ENCODE results near the gene ANKRD9. TPM values are rescaled to one million over a fixed set of nuclear protein-coding genes. Genes with fewer than 3 reads are reported as not detected.
"Not testable (repeated sequence)": the region's sequence is repeated elsewhere in the genome, so short reads cannot be mapped to it uniquely, and the experiment has no call there.

ANKRD9 gene
- 16.0 TPM for total RNA-seq

DNA sequence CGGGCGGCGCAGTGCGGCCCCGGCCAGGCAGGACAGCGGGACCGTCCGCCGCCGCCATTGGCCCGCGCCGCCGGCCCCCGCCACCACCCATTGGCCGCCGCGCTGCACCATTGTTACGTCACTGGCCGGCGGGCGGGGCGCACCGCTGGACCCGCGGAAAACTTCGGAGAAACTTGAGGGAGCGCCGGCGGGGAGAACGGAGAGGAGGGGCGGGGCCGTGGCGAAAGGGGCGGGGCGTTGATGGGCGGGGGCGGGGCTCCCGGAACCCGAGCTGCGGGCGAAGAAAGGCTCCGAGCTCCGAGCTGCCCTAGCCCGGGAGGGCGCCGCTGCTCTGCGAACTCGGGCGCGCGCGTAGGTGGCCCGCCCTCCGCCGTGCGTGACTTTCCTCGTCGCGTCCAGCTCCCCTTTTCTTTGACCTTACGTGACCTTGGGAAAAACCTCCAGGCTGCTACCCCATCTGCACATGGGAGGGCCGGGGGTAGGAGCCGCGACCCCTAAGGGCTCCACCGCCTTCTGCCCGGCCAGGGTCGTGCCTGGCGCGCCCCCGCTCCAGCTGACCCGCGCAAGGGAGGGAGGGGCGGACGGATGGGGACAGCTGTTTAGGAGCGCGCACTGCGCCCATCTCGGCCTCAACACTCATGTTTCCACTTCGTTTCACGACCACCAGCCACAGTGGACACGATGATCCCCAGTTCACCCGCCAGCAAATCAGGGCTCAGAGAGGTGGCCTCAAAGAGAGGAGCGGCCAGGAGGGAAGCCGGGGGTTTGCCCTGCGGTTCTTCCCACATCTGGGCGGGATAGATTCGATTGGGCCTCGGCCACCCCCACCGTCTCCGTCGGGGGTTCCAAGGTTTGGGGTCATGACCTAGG, at the start of gene ANKRD9:
Gene ANKRD9, minus strand, starts transcription at position 31 of the 870 bp plus-strand sequence. CDS start 1,887 bp downstream, outside the sequence.
- intact Hi-C loops (cut with DNase I): no loop called here
- peak; percentile 94 for ATAC-seq
- DNase-seq (ENCODE audit: low spot score): peak; percentile 98

GRCh38 chr14:102558556-102558955, 49.0 kb upstream of the ANKRD9 start:
- ATAC-seq (no peak), DNase-seq (ENCODE audit: low spot score) (no peak)
- intact Hi-C loops (cut with DNase I): no loop called here

- intact Hi-C loops (cut with DNase I): no loop called here
- DNase-seq (ENCODE audit: low spot score) (no peak), ATAC-seq (no peak)
Observed at GRCh38 chr14:102557434-102558226, 48.1 kb upstream of the ANKRD9 start.

DNA sequence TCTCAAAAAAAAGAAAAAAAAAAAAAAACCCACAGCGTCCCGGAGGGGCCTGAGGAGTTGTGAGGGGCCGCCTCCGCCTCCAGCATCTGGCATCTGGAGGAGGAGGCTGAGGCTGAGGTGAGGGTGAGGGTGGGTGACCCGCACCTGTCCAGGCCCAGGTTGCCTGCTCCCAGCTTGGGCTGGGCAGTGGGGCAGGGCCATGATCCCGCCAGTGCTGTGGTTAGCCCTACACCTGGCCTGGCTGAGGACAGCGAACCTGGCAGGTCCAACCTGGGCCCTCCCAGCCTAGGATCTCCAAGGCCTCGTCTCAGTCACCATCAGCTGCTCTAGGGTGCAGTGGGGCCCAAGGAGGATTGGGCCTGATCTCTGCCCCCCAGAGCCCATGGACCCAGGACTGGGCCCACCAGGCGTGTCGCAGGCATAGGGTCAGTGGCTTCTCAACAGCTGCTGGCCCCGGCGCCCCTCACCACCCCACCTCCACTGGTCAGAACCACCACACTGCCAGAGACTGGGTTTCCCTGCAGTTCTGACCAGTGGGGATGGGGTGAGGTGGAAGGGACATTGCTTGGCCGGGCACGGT, 46.6 kb upstream of the ANKRD9 start:
- peak; percentile 5 for ATAC-seq
- DNase-seq (ENCODE audit: low spot score): no peak
- intact Hi-C loops (cut with DNase I): no loop called here

DNA sequence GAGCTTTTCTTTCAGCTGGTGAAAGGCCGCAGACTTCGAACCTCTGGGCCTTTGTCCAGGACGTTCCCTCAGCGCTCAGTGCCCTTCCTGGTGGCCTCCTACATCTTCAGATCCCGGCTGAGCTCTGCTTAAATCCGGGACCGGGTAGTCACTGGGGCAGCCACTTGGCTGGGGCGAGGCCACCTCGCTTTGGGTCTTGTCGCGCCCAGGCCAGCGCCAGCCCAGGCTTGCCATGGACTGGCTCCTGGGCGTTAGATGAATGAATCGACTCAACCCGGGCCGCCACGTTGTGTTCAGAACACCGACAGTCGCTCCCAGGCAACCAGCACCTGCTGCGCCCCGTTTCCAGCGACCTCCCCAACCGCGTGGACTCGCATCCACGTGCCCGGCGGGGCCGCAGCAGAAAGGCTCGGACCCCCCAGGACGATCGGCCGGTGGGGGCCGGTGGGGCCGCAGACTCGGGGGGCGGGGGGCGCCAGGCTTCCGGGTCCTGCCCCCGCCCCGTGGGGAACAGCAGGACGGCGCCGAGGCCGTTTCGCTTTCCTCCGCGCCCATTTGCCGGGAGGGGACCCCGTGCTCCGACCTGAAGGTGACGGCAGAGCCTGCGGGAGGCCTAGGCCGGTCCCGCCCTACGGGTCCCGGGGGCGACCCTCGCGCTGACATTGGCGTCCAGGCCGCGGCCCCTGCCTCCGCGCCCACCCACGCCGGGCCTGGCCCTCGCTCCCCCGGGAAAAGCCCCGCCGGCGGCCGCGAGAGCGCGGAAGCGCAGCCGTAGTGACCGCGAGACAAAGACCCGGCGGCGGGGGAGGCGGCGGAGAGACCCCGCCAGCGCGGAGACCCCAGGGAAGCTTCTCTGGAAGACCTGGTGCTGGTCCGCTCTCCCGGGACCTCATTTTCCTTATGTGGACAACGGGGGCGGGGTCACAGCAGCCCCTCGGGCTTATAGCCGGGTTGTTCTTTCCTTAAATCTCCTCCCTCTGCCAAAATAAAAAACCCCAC, 45.5 kb upstream of the ANKRD9 start:
- DNase-seq (ENCODE audit: low spot score) (peak; percentile 70), ATAC-seq (peak; percentile 70)
- intact Hi-C loops (cut with DNase I): no loop called here

GRCh38 chr14:102551995-102552705, 42.6 kb upstream of the ANKRD9 start:
- ATAC-seq (peak; percentile 24), DNase-seq (ENCODE audit: low spot score) (no peak)
- intact Hi-C loops (cut with DNase I): no loop called here

DNA sequence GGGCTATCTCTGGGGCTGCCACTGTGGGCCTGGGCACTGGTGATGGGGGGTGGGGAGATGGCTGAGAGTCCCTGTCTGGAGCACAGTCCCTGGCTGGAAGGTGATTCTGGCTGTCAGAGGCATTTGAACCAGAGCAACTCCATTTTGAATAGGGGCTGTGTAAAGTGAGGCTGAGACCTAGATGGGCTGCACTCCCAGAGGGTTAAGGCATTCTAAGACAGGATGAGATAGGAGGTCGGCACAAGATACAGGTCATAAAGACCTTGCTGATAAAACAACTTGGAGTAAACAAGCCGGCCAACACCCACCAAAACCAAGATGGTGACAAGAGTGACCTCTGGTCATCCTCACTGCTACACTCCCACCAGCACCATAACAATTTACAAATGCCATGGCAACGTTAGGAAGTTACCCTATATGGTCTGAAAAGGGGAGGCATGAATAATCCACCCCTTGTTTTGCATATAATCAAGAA, 41.4 kb upstream of the ANKRD9 start:
- DNase-seq (ENCODE audit: low spot score); ATAC-seq; intact Hi-C loops (cut with DNase I): not testable (repeated sequence)

DNA sequence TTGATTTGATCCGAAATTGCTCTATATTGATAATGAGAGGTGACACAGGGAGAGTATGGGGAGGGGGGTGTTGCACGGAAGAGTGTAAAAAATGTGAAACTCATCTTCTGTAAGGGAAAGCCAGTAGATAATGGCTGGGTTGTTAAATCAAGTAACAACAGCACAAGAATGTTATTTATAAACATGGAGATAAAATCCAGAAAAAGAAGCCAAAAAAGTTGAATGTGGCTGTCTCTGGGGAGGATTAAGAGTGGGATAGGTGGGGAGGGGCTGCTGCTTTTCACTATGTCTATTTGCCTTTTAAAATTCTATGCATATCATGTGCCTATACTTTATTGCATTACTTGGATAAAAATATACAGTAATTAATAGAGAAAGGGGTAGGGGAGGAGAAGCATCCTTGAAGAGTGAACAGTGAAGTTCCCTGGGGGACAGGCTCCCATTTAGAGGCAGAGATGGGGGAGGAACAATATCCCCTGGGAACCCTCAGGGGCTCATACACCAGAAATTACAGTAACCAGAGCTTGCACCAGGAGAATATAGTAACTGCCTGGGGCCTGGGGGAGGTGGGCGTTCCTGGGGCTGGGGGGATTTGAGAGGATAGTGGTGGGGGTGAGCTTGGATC, 39.2 kb upstream of the ANKRD9 start:
- ATAC-seq (no peak), DNase-seq (ENCODE audit: low spot score) (no peak)
- intact Hi-C loops (cut with DNase I): no loop called here

GRCh38 chr14:102545461-102546265, 36.1 kb upstream of the ANKRD9 start:
- peak; percentile 27 for ATAC-seq
- intact Hi-C loops (cut with DNase I): no loop called here
- DNase-seq (ENCODE audit: low spot score): no peak

DNA sequence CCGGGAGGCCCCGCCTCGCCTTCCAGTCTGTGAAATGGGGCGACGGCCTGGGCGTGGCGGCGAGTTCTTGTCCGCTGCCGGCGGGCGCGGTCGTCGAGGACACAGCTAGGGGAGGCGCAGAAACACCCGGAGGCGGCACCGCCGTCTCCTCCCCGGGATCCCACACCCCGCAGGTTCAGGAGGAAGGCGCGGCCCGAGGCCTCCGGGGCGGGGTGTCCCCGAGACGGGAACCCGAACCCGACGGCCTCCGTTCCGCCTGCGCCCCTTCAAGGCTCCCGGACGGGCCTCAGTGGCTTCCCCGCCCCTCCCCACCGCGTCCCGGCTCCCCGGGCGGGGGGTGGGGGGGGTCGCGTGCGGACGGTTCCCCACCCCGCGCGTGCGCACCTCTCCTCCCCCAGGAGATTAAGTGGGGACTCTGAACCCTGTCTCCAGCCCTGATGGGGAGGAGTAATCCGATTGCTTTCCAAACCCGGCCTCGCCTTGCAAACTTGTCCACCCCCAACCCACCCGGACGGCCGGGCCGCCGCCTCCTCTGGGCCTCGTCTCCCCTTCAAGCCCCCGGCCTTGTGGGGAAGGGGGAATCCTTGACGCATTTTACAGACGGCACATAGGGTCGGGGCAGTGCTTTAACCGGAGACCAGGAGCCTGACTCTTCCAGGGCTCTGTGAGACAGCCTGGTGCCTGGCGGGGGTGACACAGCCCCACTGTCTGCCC, 35.3 kb upstream of the ANKRD9 start:
- no peak for ATAC-seq
- no peak for DNase-seq (ENCODE audit: low spot score)
- intact Hi-C loops (cut with DNase I): no loop called here

GRCh38 chr14:102544046-102544746, 34.6 kb upstream of the ANKRD9 start:
- intact Hi-C loops (cut with DNase I): no loop called here
- ATAC-seq (no peak), DNase-seq (ENCODE audit: low spot score) (no peak)

- intact Hi-C loops (cut with DNase I): no loop called here
- no peak for DNase-seq (ENCODE audit: low spot score)
- ATAC-seq: no peak
Observed at GRCh38 chr14:102541771-102542170, 32.2 kb upstream of the ANKRD9 start.

- intact Hi-C loops (cut with DNase I); ATAC-seq; DNase-seq (ENCODE audit: low spot score): not testable (repeated sequence)
Observed at GRCh38 chr14:102541029-102541491, 31.5 kb upstream of the ANKRD9 start.

- no peak for DNase-seq (ENCODE audit: low spot score)
- peak; percentile 21 for ATAC-seq
- intact Hi-C loops (cut with DNase I): no loop called here
Observed at GRCh38 chr14:102540315-102541028, 30.9 kb upstream of the ANKRD9 start.

Measured in sciatic nerve (tissue), 2 donors.